HepG2 (cell line): ENCODE results near the gene SLC38A4. TPM values are rescaled to one million over a fixed set of nuclear protein-coding genes. Genes with fewer than 3 reads are reported as not detected.

ENCODE experiments used
- ARNT2 ChIP-seq: sonication (generic); formaldehyde crosslinking; IDR thresholded peaks from 2 replicates; pipeline ENCODE4 v1.8.0; 2022; ENCODE audit warnings: mild to moderate bottlenecking, low read depth, missing genetic modification reagents, moderate library complexity
- CC2D1A ChIP-seq: sonication (generic); formaldehyde crosslinking; IDR thresholded peaks from 2 replicates; pipeline ENCODE4 v1.8.1; 2023; ENCODE audit warnings: mild to moderate bottlenecking, missing genetic modification reagents
- CEBPB ChIP-seq: IDR thresholded peaks from 2 replicates; pipeline ENCODE4 v1.6.1; 2011; ENCODE audit warnings: low read depth, low read length, improper control_type of control experiment, borderline replicate concordance
- CEBPG ChIP-seq: IDR thresholded peaks from 2 replicates; pipeline ENCODE4 v1.6.1; 2016
- DBP ChIP-seq: sonication (generic); formaldehyde crosslinking; IDR thresholded peaks from 2 replicates; pipeline ENCODE4 v1.4.0; 2020; ENCODE audit warnings: missing genetic modification reagents; ENCODE audit errors: not compliant biosample characterization
- ELF4 ChIP-seq: sonication (generic); formaldehyde crosslinking; IDR thresholded peaks from 2 replicates; pipeline ENCODE4 v1.5.0; 2020; ENCODE audit warnings: missing genetic modification reagents, mild to moderate bottlenecking, moderate library complexity, borderline replicate concordance
- ETS1 ChIP-seq: sonication (generic); formaldehyde crosslinking; IDR thresholded peaks from 2 replicates; pipeline ENCODE4 v1.4.0; 2020; ENCODE audit warnings: missing genetic modification reagents
- GATAD2A ChIP-seq: IDR thresholded peaks from 2 replicates; pipeline ENCODE4 v1.6.1; 2016
- HMG20A ChIP-seq: IDR thresholded peaks from 2 replicates; pipeline ENCODE4 v1.6.1; 2016; ENCODE audit warnings: borderline replicate concordance
- JDP2 ChIP-seq: sonication (generic); formaldehyde crosslinking; IDR thresholded peaks from 2 replicates; pipeline ENCODE4 v1.8.1; 2022; ENCODE audit warnings: missing genetic modification reagents, borderline replicate concordance
- MBD4 ChIP-seq: IDR thresholded peaks from 2 replicates; pipeline ENCODE4 v1.6.1; 2012; ENCODE audit warnings: low read length, inconsistent platforms, borderline replicate concordance
- PHF21A ChIP-seq: sonication (generic); formaldehyde crosslinking; IDR thresholded peaks from 2 replicates; pipeline ENCODE4 v1.5.0; 2020; ENCODE audit warnings: mild to moderate bottlenecking, missing genetic modification reagents
- RNF219 ChIP-seq: sonication (generic); formaldehyde crosslinking; IDR thresholded peaks from 2 replicates; pipeline ENCODE4 v1.5.0; 2020; ENCODE audit warnings: mild to moderate bottlenecking, missing genetic modification reagents
- SIN3B ChIP-seq: fragments of 150-350 bp; IDR thresholded peaks from 2 replicates; pipeline ENCODE4 v1.6.1; 2014; ENCODE audit warnings: low read length
- ZFP62 ChIP-seq: sonication (generic); formaldehyde crosslinking; IDR thresholded peaks from 2 replicates; pipeline ENCODE4 v1.4.0; 2020; ENCODE audit warnings: missing genetic modification reagents
- ZFP90 ChIP-seq: sonication (generic); formaldehyde crosslinking; IDR thresholded peaks from 2 replicates; pipeline ENCODE4 v1.8.0; 2022; ENCODE audit warnings: missing genetic modification reagents, mild to moderate bottlenecking, inconsistent platforms, borderline replicate concordance
- ZNF10 ChIP-seq: sonication (generic); formaldehyde crosslinking; IDR thresholded peaks from 2 replicates; pipeline ENCODE4 v1.4.0; 2020; ENCODE audit warnings: mild to moderate bottlenecking, low read depth, missing genetic modification reagents, borderline replicate concordance
- ZNF17 ChIP-seq: sonication (generic); formaldehyde crosslinking; IDR thresholded peaks from 2 replicates; pipeline ENCODE4 v1.5.0; 2020; ENCODE audit warnings: mild to moderate bottlenecking, missing genetic modification reagents
- ZNF180 ChIP-seq: sonication (generic); formaldehyde crosslinking; IDR thresholded peaks from 2 replicates; pipeline ENCODE4 v1.4.0; 2020; ENCODE audit warnings: low read depth, missing genetic modification reagents, borderline replicate concordance
- ZNF230 ChIP-seq: sonication (generic); formaldehyde crosslinking; IDR thresholded peaks from 2 replicates; pipeline ENCODE4 v1.4.0; 2020; ENCODE audit warnings: mild to moderate bottlenecking, missing genetic modification reagents
- ZNF232 ChIP-seq: sonication (generic); formaldehyde crosslinking; IDR thresholded peaks from 2 replicates; pipeline ENCODE4 v1.4.0; 2020; ENCODE audit warnings: missing genetic modification reagents, borderline replicate concordance
- ZNF414 ChIP-seq: sonication (generic); formaldehyde crosslinking; IDR thresholded peaks from 2 replicates; pipeline ENCODE4 v1.5.0; 2020; ENCODE audit warnings: missing genetic modification reagents
- ZNF790 ChIP-seq: sonication (generic); formaldehyde crosslinking; IDR thresholded peaks from 2 replicates; pipeline ENCODE4 v1.8.0; 2022; ENCODE audit warnings: missing genetic modification reagents, mild to moderate bottlenecking, borderline replicate concordance
- polyA plus RNA-seq, 8 experiments: library from polyadenylated mRNA; depleted of rRNA in 3 of 8; stranded (reverse) in 7 of 8; unstranded in 1 of 8; fragments of >200 nt; fragmentation: Illumina TruSeq in 4 of 8; extraction: Trizol in 4 of 8; gene quantifications; 2 replicates each; pipeline versions ENCODE4 v1.2.1 to v1.2.3, GENCODE V29; 2011 to 2016; ENCODE audit warnings: low read depth in 4 of 8, missing spikeins in 1 of 8, mixed read lengths in 1 of 8; ENCODE audit not compliant: insufficient read depth in 1 of 8
- total RNA-seq, 5 experiments: library from RNA; depleted of rRNA; stranded (reverse); fragments of >200 nt; fragmentation: Illumina TruSeq; extraction: Trizol; gene quantifications; 2 replicates each; pipeline ENCODE4 v1.2.3, GENCODE V29; 2016; ENCODE audit warnings: low read depth in 1 of 5
- TF ChIP-seq, protein P1 (sequence below): sonication (generic); formaldehyde crosslinking; IDR thresholded peaks from 2 replicates; pipeline ENCODE4 v1.8.0; 2022; ENCODE audit warnings: missing genetic modification reagents, mild to moderate bottlenecking, moderate library complexity, borderline replicate concordance

The SLC38A4 gene
- total and polyA plus RNA-seq, 2 of the 13 experiments (the other 11 are each of a cell fraction or from before 2014, with no cell fraction given), result 3.5 to 5.2 TPM

DNA sequence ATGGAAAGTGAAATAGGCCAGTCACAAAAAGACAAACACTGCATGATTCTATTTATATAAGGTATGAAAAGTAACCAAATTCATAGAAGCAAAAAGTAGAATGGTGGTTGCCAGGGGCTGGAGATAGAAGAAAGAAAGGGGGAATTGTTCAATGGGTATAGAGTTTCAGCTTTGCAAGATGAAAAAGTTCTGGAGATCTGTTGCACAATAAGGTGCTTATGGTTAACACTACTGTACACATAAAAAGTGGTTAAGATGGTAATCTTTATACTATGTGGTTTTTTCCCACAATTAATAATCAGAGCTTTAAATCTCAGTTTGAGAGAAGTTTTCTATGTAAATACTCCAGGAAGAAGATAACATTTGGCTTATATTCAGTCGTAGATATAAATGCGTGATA, 73.4 kb downstream of the SLC38A4 start (continued):
- TF ChIP-seq DBP (CRISPR knock-in tag), result no peak
- no peak for TF ChIP-seq RNF219 (CRISPR knock-in tag)
- TF ChIP-seq ZNF180 (CRISPR knock-in tag), result no peak
- TF ChIP-seq SIN3B, result no peak
- TF ChIP-seq ZFP62, result no peak
- TF ChIP-seq, protein P1, sequence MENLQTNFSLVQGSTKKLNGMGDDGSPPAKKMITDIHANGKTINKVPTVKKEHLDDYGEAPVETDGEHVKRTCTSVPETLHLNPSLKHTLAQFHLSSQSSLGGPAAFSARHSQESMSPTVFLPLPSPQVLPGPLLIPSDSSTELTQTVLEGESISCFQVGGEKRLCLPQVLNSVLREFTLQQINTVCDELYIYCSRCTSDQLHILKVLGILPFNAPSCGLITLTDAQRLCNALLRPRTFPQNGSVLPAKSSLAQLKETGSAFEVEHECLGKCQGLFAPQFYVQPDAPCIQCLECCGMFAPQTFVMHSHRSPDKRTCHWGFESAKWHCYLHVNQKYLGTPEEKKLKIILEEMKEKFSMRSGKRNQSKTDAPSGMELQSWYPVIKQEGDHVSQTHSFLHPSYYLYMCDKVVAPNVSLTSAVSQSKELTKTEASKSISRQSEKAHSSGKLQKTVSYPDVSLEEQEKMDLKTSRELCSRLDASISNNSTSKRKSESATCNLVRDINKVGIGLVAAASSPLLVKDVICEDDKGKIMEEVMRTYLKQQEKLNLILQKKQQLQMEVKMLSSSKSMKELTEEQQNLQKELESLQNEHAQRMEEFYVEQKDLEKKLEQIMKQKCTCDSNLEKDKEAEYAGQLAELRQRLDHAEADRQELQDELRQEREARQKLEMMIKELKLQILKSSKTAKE (CRISPR knock-in tag), result no peak
- TF ChIP-seq ELF4 (CRISPR knock-in tag), result no peak
- TF ChIP-seq ZNF17 (CRISPR knock-in tag), result no peak
- TF ChIP-seq JDP2 (CRISPR knock-in tag), result no peak
- TF ChIP-seq CC2D1A (CRISPR knock-in tag), result no peak
- no peak for TF ChIP-seq ZNF230
- no peak for TF ChIP-seq ARNT2 (CRISPR knock-in tag)
- TF ChIP-seq ZNF10, result no peak
- no peak for TF ChIP-seq ETS1
- TF ChIP-seq MBD4, result no peak
- TF ChIP-seq ZNF414, result no peak
- TF ChIP-seq PHF21A (CRISPR knock-in tag), result no peak
- peak; percentile 60; the same call in 1 of the 2 replicates for TF ChIP-seq HMG20A (CRISPR knock-in tag)
- no peak for TF ChIP-seq ZFP90 (CRISPR knock-in tag)
- TF ChIP-seq GATAD2A (CRISPR knock-in tag), result peak; percentile 22; the same call in 1 of the 2 replicates
- no peak for TF ChIP-seq ZNF790 (CRISPR knock-in tag)
- peak; percentile 74 for TF ChIP-seq CEBPB
- peak; percentile 75 for TF ChIP-seq CEBPG (CRISPR knock-in tag)
- no peak for TF ChIP-seq ZNF232 (CRISPR knock-in tag)
